MM.1S (cell line): Measurements from ENCODE around the gene XRRA1.

Experiments
- DNase-seq: peaks from one replicate; pipeline ENCODE4 v3.0.0-alpha.2; 2015
- H2AFZ ChIP-seq: fragments of 300-600 bp; sonication (generic); 2 replicates; pipeline ENCODE4 v1.6.0; 2016; ENCODE audit warnings: antibody characterized with exemption, low read length
- H3F3A ChIP-seq: fragments of 300-600 bp; sonication (generic); 2 replicates; pipeline ENCODE4 v1.6.1; 2016; ENCODE audit warnings: mild to moderate bottlenecking, antibody characterized with exemption, low read length, moderate library complexity, mixed read lengths; ENCODE audit not compliant: insufficient read depth
- H3K27ac ChIP-seq: fragments of 300-600 bp; sonication (generic); 2 replicates; pipeline ENCODE4 v1.5.1; 2016; ENCODE audit warnings: mild to moderate bottlenecking, low read length
- H3K27me3 ChIP-seq: fragments of 300-600 bp; sonication (generic); replicated peaks from 2 replicates; pipeline ENCODE4 v1.6.0; 2016; ENCODE audit warnings: low read length; ENCODE audit not compliant: insufficient read depth
- H3K36me3 ChIP-seq: fragments of 300-600 bp; sonication (generic); replicated peaks from 2 replicates; pipeline ENCODE4 v1.6.1; 2016; ENCODE audit warnings: mild to moderate bottlenecking, low read length, mixed read lengths; ENCODE audit not compliant: insufficient read depth
- H3K4me1 ChIP-seq: fragments of 300-600 bp; sonication (generic); 2 replicates; pipeline ENCODE4 v1.6.1; 2016; ENCODE audit warnings: low read length, mixed read lengths
- H3K4me2 ChIP-seq: fragments of 300-600 bp; sonication (generic); 2 replicates; pipeline ENCODE4 v1.6.0; 2016; ENCODE audit warnings: low read depth, low read length
- H3K4me3 ChIP-seq: fragments of 300-600 bp; sonication (generic); 2 replicates; pipeline ENCODE4 v1.5.1; 2016; ENCODE audit warnings: low read length, mixed read lengths
- H3K79me2 ChIP-seq: fragments of 300-600 bp; sonication (generic); 2 replicates; pipeline ENCODE4 v1.6.1; 2016; ENCODE audit warnings: mixed run types, low read length, mixed read lengths
- H3K9ac ChIP-seq: fragments of 300-600 bp; sonication (generic); 2 replicates; pipeline ENCODE4 v1.6.1; 2016; ENCODE audit warnings: low read length, mixed read lengths
- H3K9me2 ChIP-seq: fragments of 300-600 bp; sonication (generic); replicated peaks from 2 replicates; pipeline ENCODE4 v1.6.1; 2016; ENCODE audit warnings: mild to moderate bottlenecking, low read length, mixed read lengths; ENCODE audit not compliant: insufficient read depth
- H3K9me3 ChIP-seq: fragments of 300-600 bp; sonication (generic); replicated peaks from 2 replicates; pipeline ENCODE4 v1.6.1; 2016; ENCODE audit warnings: mild to moderate bottlenecking, low read length, mixed read lengths; ENCODE audit not compliant: insufficient read depth
- H4K20me1 ChIP-seq: fragments of 300-600 bp; sonication (generic); 2 replicates; pipeline ENCODE4 v1.6.1; 2016; ENCODE audit warnings: mild to moderate bottlenecking, low read length, moderate library complexity, mixed read lengths; ENCODE audit not compliant: insufficient read depth
- EZH2 ChIP-seq: fragments of 300-600 bp; sonication (generic); optimal IDR thresholded peaks from 2 replicates; pipeline ENCODE3; 2017; ENCODE audit warnings: low read depth, mild to moderate bottlenecking, antibody characterized with exemption, low read length, mixed read lengths
- EZH2phosphoT487 ChIP-seq: fragments of 300-600 bp; sonication (generic); IDR thresholded peaks from 2 replicates; pipeline ENCODE4 v1.6.1; 2018; ENCODE audit warnings: antibody characterized with exemption, low read length
- TF ChIP-seq, protein P1 (sequence below): fragments of 300-600 bp; sonication (generic); IDR thresholded peaks from 2 replicates; pipeline ENCODE4 v1.5.1; 2016; ENCODE audit warnings: antibody characterized with exemption, low read length, mixed read lengths

The XRRA1 gene

DNA sequence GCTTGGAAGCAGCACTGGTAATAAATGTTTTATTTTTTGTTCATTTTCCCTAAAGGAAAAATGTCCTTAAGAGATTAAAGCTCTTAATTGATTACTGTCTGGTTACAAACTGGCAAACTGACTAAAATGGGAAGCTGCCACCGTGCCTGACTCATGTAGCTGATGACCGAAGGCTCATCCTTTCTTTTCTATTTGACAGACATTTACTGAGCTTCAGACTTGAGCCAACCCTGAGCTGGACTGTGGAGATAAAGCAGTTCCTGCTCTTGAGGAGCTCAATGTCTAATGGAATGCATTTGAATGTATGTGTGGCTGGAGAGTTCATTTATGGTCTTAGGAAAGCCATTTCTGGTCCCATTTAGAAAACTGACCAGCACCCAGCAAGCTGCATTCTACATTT, 108.9 kb downstream of the XRRA1 start:
- Histone ChIP-seq H3F3A (no peaks in the 10 kb centered on the region), H3K27me3 (no peaks in the 10 kb centered on the region), H3K4me2 (no peak overlapping the region), H2AFZ (no peak overlapping the region), H3K9me2 (no peaks in the 10 kb centered on the region), H3K27ac (no peak overlapping the region), H3K4me3 (no peak overlapping the region), H3K4me1 (no peaks in the 10 kb centered on the region), H3K9ac (no peak overlapping the region), H4K20me1 (no peaks in the 10 kb centered on the region), H3K79me2 (no peaks in the 10 kb centered on the region), H3K36me3 (0 out of 2 replicates have a peak, but pooled peaks cover 9% of the 10 kb centered on the region), H3K9me3 (no peaks in the 10 kb centered on the region)
- TF ChIP-seq EZH2phosphoT487 (no peak), EZH2 (no peak)
- TF ChIP-seq, protein P1, sequence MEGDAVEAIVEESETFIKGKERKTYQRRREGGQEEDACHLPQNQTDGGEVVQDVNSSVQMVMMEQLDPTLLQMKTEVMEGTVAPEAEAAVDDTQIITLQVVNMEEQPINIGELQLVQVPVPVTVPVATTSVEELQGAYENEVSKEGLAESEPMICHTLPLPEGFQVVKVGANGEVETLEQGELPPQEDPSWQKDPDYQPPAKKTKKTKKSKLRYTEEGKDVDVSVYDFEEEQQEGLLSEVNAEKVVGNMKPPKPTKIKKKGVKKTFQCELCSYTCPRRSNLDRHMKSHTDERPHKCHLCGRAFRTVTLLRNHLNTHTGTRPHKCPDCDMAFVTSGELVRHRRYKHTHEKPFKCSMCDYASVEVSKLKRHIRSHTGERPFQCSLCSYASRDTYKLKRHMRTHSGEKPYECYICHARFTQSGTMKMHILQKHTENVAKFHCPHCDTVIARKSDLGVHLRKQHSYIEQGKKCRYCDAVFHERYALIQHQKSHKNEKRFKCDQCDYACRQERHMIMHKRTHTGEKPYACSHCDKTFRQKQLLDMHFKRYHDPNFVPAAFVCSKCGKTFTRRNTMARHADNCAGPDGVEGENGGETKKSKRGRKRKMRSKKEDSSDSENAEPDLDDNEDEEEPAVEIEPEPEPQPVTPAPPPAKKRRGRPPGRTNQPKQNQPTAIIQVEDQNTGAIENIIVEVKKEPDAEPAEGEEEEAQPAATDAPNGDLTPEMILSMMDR = no peak
- no peak for DNase-seq

DNA sequence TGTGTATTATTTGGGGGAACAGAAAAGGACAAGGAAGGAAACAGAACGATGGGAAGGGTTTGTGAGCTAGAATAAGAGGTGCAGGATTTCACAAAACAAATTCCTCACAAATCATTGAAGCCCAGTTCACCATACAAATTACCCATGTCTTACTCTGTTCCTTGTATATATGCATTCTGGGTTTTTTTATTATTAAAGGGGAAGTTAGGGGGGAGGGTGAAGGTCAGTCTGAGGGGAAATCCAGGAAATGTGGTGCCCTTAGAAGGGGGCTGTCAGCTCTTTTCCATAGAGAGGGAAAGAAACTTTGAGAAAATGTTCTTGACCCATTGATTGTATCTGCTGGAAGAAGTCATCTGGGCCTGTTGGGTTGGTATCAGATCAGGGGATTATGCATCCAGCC, 109.4 kb downstream of the XRRA1 start:
- DNase-seq = no peak
- H3K4me1 ChIP-seq = no peaks in the 10 kb centered on the region
- H3K4me2 ChIP-seq = no peak overlapping the region
- no peaks in the 10 kb centered on the region for H3K9me3 ChIP-seq
- TF ChIP-seq EZH2 (no peak), EZH2phosphoT487 (no peak)
- TF ChIP-seq, protein P1 = no peak
- H3K79me2 ChIP-seq = no peaks in the 10 kb centered on the region
- no peak overlapping the region for H3K27ac ChIP-seq
- no peaks in the 10 kb centered on the region for H3K9me2 ChIP-seq
- H2AFZ ChIP-seq = no peak overlapping the region
- no peak overlapping the region for H3K9ac ChIP-seq
- H3K36me3 ChIP-seq = 0 out of 2 replicates have a peak, but pooled peaks cover 9% of the 10 kb centered on the region
- H3K4me3 ChIP-seq = no peak overlapping the region
- H3F3A ChIP-seq = no peaks in the 10 kb centered on the region
- no peaks in the 10 kb centered on the region for H3K27me3 ChIP-seq
- no peaks in the 10 kb centered on the region for H4K20me1 ChIP-seq

DNA sequence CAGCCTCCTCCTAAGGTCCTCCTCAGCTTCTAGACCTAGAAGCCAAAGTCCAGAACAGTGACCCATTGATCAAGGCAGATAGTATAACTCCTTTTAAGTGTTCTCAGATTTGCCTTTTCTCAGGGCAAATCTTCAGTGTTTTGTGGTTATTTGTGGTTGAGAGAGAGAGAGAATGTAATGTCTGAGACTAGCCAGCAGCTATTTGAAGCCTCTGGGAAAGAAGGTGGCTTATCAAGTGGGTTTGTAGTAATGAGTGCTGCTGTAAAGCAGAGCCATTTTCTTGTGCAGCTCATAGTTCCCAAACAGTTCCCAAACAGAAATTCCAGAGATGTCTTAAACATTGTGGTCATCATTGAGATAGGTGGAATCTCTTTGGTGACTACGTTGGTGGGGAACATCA, 110.7 kb downstream of the XRRA1 start:
- no peaks in the 10 kb centered on the region for H3K4me1 ChIP-seq
- H3K9ac ChIP-seq = no peak overlapping the region
- no peak overlapping the region for H3K4me2 ChIP-seq
- no peak overlapping the region for H3K4me3 ChIP-seq
- H3K27ac ChIP-seq = no peak overlapping the region
- H2AFZ ChIP-seq = no peak overlapping the region
- H3K9me3 ChIP-seq = no peaks in the 10 kb centered on the region
- H3K27me3 ChIP-seq = no peaks in the 10 kb centered on the region
- H3F3A ChIP-seq = no peaks in the 10 kb centered on the region
- TF ChIP-seq EZH2 = no peak
- TF ChIP-seq, protein P1 = no peak
- no peak for TF ChIP-seq EZH2phosphoT487
- no peaks in the 10 kb centered on the region for H3K79me2 ChIP-seq
- 0 out of 2 replicates have a peak, but pooled peaks cover 9% of the 10 kb centered on the region for H3K36me3 ChIP-seq
- no peaks in the 10 kb centered on the region for H3K9me2 ChIP-seq
- no peak for DNase-seq
- H4K20me1 ChIP-seq = no peaks in the 10 kb centered on the region
